Stimulated activated CD4-positive, alpha-beta T cell treated with anti-CD3 and anti-CD28 coated beads, Interleukin-1b, Interleukin-23, amount 100 ng/mL, for 4 hours (primary cell): ENCODE results near the gene FLT3LG.

Experiments
- DNase-seq, 2 donors: peaks; one replicate each; pipeline ENCODE4 v3.0.0-alpha.2; 2020; ENCODE audit warnings: low read depth in 2 of 2

The FLT3LG gene

GRCh38 chr19:49512970-49513745 is 39.1 kb downstream of the FLT3LG start:
- DNase-seq: peak in 1 of 2 donors; percentile 42

GRCh38 chr19:49513746-49514118 is 39.7 kb downstream of the FLT3LG start:
- no peak for DNase-seq

GRCh38 chr19:49514151-49514550 is 40.1 kb downstream of the FLT3LG start:
- no peak for DNase-seq

GRCh38 chr19:49515767-49516166 is 41.8 kb downstream of the FLT3LG start:
- DNase-seq: no peak

- no peak for DNase-seq
Observed at GRCh38 chr19:49518033-49518432, 44.0 kb downstream of the FLT3LG start.

- DNase-seq: no peak
Observed at GRCh38 chr19:49520705-49521319, 46.8 kb downstream of the FLT3LG start.

- no peak for DNase-seq
Observed at GRCh38 chr19:49524812-49525455, 50.9 kb downstream of the FLT3LG start.

- DNase-seq: no peak
Observed at GRCh38 chr19:49528211-49528771, 54.3 kb downstream of the FLT3LG start.

GRCh38 chr19:49530708-49531107 is 56.7 kb downstream of the FLT3LG start:
- no peak for DNase-seq

- DNase-seq: peak; percentile 85 to 88
Observed at GRCh38 chr19:49533551-49534488, 59.8 kb downstream of the FLT3LG start.

GRCh38 chr19:49534632-49535385 is 60.8 kb downstream of the FLT3LG start:
- no peak for DNase-seq
